ENCODE measurements around the gene ZNF764.
"Not testable (repeated sequence)": the region's sequence is repeated elsewhere in the genome, so short reads cannot be mapped to it uniquely, and the experiment has no call there.

GRCh38 chr16:30522702-30523463 is 35.3 kb downstream of the ZNF764 start:
- TF ChIP-seq POLR2A (IDR thresholded peaks at IDR 0.05; ENCODE audit: borderline replicate concordance, extremely low read depth, insufficient read depth, insufficient read length); CEBPB (IDR thresholded peaks at IDR 0.05; ENCODE audit: low read depth); CTCF (IDR thresholded peaks at IDR 0.05 in 2 of 3, conservative IDR thresholded peaks at IDR 0.05 in 1 of 3; ENCODE audit: borderline replicate concordance in 1 of 3, insufficient read depth in 1 of 3, low read depth in 2 of 3, low read length in 2 of 3); SP1 (IDR thresholded peaks at IDR 0.05; ENCODE audit: low read depth); RAD21 (IDR thresholded peaks at IDR 0.05; ENCODE audit: low read depth): not testable (repeated sequence)

All from HCT116 (cell line).